Stomach smooth muscle (tissue), 2 donors: ENCODE results near the gene TNFRSF19.
"Not testable (repeated sequence)": the region's sequence is repeated elsewhere in the genome, so short reads cannot be mapped to it uniquely, and the experiment has no call there.

Experiments used
- H3K27ac ChIP-seq: one replicate; pipeline ENCODE4 v1.7.0; 2013; ENCODE audit warnings: mild to moderate bottlenecking, low read length, inconsistent platforms
- H3K27me3 ChIP-seq, 2 donors: one replicate each; pipeline ENCODE4 v1.7.0; 2013; ENCODE audit warnings: low read length in 2 of 2; ENCODE audit not compliant: insufficient read depth in 2 of 2, control insufficient read depth in 1 of 2
- H3K36me3 ChIP-seq, 2 donors: one replicate each; pipeline ENCODE4 v1.7.0; 2013; ENCODE audit warnings: low read length in 2 of 2; ENCODE audit not compliant: control insufficient read depth in 2 of 2, insufficient read depth in 2 of 2
- H3K4me1 ChIP-seq: one replicate; pipeline ENCODE4 v1.7.0; 2013; ENCODE audit warnings: low read length; ENCODE audit not compliant: control insufficient read depth, insufficient read depth
- H3K4me3 ChIP-seq, 2 donors: one replicate each; pipeline ENCODE4 v1.7.0; 2013; ENCODE audit warnings: low read length in 2 of 2
- H3K9ac ChIP-seq, 2 donors: one replicate each; pipeline ENCODE4 v1.7.0; 2013; ENCODE audit warnings: low read length in 2 of 2, mild to moderate bottlenecking in 1 of 2
- H3K9me3 ChIP-seq, 2 donors: one replicate each; pipeline ENCODE4 v1.7.0; 2013; ENCODE audit warnings: low read length in 2 of 2; ENCODE audit not compliant: control insufficient read depth in 2 of 2
- donor health status: healthy.
- donor health status: Pancreatic carcinoma.

Gene TNFRSF19

DNA sequence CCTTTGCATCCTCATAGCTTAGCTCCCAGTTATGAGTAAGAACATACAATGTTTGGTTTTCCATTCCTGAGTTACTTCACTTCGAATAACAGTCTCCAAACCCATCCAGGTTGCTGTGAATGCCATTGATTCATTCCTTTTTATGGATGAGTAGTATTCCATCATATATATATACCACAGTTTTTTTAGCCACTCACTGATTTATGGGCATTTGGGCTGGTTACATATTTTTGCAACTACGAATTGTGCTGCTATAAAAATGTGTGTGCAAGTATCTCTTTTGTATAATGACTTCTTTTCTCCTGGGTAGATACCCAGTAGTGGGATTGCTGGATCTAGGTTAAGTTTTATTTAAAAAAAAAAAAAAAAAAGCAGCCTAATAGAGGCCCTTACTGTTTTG is 14.1 kb downstream of the TNFRSF19 start:
- peaks cover 9% of the 10 kb centered on the region for H3K4me1 ChIP-seq
- H3K4me3 ChIP-seq, result no peak overlapping the region

DNA sequence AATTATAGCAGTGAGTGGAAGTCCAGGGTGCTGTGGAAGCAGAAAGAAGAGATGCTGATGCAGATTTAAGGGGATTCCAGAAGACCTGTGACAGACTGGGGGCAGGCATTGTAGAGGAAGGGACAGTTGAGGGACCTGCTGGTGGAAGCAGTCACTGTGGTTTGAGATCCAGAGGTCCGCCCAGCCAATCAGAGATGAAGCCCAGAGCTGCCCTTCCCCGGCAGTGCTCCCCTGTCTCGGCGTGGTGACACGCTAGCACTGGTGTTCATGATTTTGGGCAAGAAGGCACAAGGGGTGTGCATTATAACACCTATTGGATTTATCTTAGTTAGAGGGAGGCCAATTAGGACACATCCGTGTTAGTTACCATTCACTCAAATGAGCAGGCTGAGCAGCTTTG is 16.1 kb downstream of the TNFRSF19 start:
- Histone ChIP-seq H3K9me3 (no peaks in the 10 kb centered on the region), H3K4me1 (no peaks in the 10 kb centered on the region), H3K36me3 (no peaks in the 10 kb centered on the region), H3K4me3 (no peak overlapping the region), H3K9ac (no peak overlapping the region), H3K27ac (no peak overlapping the region), H3K27me3 (no peaks in the 10 kb centered on the region)

More for the DNA sequence above, 14.1 kb downstream of the TNFRSF19 start:
- no peaks in the 10 kb centered on the region for H3K36me3 ChIP-seq
- H3K27me3 ChIP-seq, result no peaks in the 10 kb centered on the region
- no peaks in the 10 kb centered on the region for H3K9me3 ChIP-seq
- H3K27ac ChIP-seq, result no peak overlapping the region
- no peak overlapping the region for H3K9ac ChIP-seq

DNA sequence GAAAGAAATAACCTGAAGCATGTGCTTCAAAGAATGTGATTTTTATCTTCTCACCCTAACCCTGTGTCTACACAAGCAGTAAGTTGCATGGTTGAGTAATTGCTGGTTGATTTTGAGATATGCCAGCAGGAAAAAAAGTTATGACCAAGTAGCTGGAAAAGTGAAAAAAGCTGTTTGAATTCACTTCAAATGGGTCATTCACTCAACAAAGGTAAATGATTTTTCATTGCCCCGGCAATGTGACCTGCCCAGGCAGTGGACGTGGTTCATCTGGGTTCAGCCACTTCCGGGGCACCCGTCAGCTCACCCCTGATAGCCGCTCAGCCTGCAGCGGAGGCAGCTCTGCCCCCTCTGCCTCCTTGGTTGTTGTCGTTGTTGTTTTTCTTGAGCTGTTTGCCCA is 18.5 kb downstream of the TNFRSF19 start:
- Histone ChIP-seq H3K27me3 (no peaks in the 10 kb centered on the region), H3K9me3 (no peaks in the 10 kb centered on the region), H3K4me3 (no peak overlapping the region), H3K27ac (no peak overlapping the region), H3K4me1 (no peaks in the 10 kb centered on the region), H3K36me3 (no peaks in the 10 kb centered on the region), H3K9ac (no peak overlapping the region)

DNA sequence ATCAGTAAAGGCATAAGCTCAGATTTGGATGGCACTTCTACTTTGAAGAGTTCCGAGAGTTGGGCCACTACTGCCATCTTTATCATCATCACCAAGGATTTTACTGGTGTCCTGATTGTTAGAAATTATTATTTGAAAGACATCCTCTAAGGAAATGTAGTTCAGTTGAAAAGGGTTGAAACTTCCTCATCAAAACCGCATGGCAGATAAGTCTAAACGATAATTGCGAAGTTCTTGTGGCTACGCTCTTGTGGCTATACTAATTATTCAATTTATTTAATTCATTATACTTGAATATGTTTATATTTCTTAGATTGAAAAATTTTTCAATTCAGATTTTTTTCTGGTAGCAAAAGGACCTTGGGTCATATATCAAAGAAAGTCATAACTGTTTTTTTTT is 22.4 kb downstream of the TNFRSF19 start:
- no peaks in the 10 kb centered on the region for H3K4me1 ChIP-seq
- no peak overlapping the region for H3K9ac ChIP-seq
- no peaks in the 10 kb centered on the region for H3K36me3 ChIP-seq
- H3K27me3 ChIP-seq, result peaks cover 0 to 2% of the 10 kb centered on the region in 2 donors
- H3K9me3 ChIP-seq, result no peaks in the 10 kb centered on the region
- no peak overlapping the region for H3K27ac ChIP-seq
- no peak overlapping the region for H3K4me3 ChIP-seq

DNA sequence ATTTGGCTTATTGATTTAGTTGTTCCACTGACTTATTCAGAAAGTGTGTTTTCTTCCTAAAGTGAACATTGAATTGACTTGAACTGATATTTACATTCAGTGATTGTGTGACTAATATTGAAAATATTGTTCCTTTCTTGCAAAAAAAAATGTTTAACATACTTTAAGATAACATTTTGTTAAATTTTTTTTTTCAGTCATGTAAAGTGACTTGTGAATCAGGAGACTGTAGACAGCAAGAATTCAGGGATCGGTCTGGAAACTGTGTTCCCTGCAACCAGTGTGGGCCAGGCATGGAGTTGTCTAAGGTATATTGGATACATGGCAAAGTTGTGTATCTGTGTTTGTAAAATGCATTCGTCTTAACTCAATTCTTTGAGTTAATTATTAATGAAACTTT is 22.9 kb downstream of the TNFRSF19 start:
- no peak overlapping the region for H3K9ac ChIP-seq
- H3K9me3 ChIP-seq, result no peaks in the 10 kb centered on the region
- H3K27me3 ChIP-seq, result peaks cover 0 to 2% of the 10 kb centered on the region in 2 donors
- no peaks in the 10 kb centered on the region for H3K4me1 ChIP-seq
- H3K4me3 ChIP-seq, result no peak overlapping the region
- H3K36me3 ChIP-seq, result no peaks in the 10 kb centered on the region
- H3K27ac ChIP-seq, result no peak overlapping the region

DNA sequence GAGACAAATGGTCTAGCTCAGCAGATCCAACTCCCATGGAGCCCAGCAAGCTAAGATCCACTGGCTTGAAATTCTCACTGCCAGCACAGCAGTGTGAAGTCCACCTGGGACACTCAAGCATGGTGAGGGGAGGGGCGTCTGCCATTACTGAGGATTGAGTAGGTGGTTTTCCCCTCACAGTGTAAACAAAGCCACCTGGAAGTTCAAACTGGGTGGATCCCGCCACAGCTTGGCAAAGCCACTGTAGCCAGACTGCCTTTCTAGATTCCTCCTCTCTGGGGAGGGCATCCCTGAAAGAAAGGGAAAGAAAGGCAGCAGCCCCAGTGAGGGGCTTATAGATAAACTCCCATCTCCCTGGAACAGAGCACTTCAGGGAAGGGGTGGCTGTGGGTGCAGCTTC is 24.1 kb downstream of the TNFRSF19 start:
- H3K4me3 ChIP-seq, H3K4me1 ChIP-seq, H3K36me3 ChIP-seq, H3K9ac ChIP-seq, H3K27ac ChIP-seq, H3K27me3 ChIP-seq, H3K9me3 ChIP-seq: not testable (repeated sequence)

DNA sequence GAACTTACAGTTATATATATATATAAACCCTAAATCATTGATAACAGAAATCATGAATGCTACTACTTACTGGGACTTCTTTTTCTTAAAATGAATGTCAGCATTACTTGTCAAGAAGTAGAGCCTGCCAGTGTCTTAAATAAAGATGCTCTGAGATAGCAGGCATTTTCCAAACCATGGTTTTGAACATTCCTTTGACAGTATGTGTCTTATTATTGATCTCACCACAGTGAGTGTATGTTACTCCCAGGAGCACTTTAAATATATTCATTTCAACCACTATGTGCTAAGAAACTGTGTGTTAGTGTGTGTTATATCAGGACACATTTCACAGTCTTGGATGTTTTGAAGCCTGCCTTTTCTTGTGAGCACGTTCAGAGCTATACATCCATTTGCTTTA is 28.2 kb downstream of the TNFRSF19 start:
- H3K27me3 ChIP-seq, result peaks cover 0 to 2% of the 10 kb centered on the region in 2 donors
- no peak overlapping the region for H3K4me3 ChIP-seq
- H3K9ac ChIP-seq, result no peak overlapping the region
- no peaks in the 10 kb centered on the region for H3K4me1 ChIP-seq
- no peak overlapping the region for H3K27ac ChIP-seq
- H3K9me3 ChIP-seq, result no peaks in the 10 kb centered on the region
- no peaks in the 10 kb centered on the region for H3K36me3 ChIP-seq

DNA sequence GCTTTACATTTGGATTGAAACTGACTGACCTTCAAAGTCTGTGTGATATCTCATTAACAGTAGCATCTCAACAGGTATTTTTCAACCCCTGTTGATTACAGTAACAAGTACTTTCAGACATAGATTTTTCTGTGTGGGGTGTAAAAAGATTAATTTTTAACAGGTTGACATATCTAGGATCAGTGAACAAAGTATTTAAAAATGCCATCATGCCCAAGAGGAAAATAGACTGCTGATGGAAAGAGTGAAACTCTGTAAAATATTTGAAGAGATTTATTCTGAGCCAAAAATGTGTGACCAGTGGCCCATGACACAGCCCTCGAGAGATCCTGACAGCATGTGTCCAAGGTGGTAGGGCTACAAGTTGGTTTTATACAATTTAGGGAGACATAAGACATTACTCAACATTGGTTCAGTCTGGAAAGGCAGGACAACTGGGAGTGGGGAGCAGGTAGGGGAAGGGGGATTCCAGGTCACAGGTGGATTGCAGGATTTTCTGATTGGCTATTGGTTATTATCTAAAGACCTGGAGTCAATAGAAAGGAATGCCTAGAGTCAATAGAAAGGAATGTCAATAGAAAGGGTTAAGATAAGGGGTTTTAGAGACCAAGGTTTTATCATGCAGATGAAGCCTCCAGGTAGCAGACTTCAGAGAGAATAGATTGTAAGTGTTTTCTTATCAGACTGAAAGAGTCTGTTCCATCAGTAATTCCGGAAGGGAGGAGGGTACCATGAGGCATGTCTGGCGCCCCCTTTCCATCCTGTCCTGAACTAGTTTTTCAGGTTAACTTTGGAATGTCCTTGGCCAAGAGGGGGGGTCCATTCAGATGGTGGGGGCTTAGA is 29.1 kb downstream of the TNFRSF19 start:
- Histone ChIP-seq H3K36me3 (no peaks in the 10 kb centered on the region), H3K9me3 (no peaks in the 10 kb centered on the region), H3K27me3 (no peaks in the 10 kb centered on the region), H3K27ac (no peak overlapping the region), H3K4me3 (no peak overlapping the region), H3K4me1 (no peaks in the 10 kb centered on the region), H3K9ac (no peak overlapping the region)

DNA sequence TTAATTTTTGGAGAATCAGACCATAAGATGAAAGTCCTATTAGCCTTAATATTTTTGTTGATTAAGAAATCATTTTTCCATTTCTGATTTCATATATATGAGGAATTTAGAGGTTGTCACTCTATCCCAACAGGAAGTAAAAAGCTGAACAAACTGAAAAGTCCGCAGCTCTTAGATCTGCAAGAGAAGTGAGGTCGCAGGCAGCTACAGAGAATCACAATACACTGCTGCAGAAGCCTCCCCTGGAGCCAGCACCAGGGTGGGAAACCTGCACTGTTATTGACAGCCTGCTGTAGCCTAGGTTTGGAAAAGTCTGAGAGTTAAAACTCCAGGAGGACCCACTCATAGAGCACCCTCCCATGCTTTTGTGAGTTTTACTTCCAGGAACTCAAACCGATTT is 29.9 kb downstream of the TNFRSF19 start:
- Histone ChIP-seq H3K9ac (no peak overlapping the region), H3K4me3 (no peak overlapping the region), H3K27me3 (no peaks in the 10 kb centered on the region), H3K27ac (no peak overlapping the region), H3K4me1 (no peaks in the 10 kb centered on the region), H3K9me3 (no peaks in the 10 kb centered on the region), H3K36me3 (no peaks in the 10 kb centered on the region)

DNA sequence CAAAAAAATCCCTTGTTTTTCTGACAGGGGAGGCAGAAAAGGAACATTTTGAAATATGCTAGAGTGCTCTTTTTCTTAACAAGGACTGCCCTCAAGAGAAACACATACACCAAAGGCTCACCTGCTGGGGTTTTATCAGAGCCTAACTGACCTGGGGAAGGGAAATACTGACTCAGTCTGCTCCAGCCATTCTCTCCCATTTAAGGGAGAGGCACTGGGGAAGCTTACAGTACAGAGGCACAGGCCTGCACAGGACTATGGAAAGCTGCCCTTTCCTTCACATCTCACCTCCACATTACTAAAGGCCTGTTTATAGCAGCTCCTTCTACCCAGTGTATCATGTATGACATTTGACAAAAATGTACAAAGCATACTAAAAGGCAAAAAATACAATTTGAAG is 30.3 kb downstream of the TNFRSF19 start:
- no peaks in the 10 kb centered on the region for H3K9me3 ChIP-seq
- H3K9ac ChIP-seq, result no peak overlapping the region
- H3K4me3 ChIP-seq, result no peak overlapping the region
- H3K4me1 ChIP-seq, result no peaks in the 10 kb centered on the region
- no peaks in the 10 kb centered on the region for H3K36me3 ChIP-seq
- H3K27ac ChIP-seq, result no peak overlapping the region
- no peaks in the 10 kb centered on the region for H3K27me3 ChIP-seq

DNA sequence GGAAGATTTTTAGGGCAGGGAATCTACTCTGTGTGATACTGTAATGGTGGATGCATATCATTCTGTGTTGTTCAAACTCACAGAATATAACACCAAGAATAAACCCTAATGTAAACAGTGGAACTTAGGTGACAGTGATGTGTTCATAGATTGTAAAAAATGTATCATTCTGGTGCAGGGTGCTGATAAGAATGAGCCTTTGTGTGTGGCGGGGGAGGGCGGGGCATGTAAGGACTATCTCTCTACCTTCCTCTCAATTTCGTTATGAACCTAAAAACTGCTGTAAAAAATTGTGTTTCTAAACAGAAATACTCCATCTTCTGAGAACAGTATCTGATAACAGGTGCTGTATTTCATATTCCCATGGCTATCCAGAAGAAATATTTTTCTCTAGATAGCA is 35.6 kb downstream of the TNFRSF19 start:
- Histone ChIP-seq H3K4me1 (peaks cover under 1% of the 10 kb centered on the region), H3K36me3 (no peaks in the 10 kb centered on the region), H3K9me3 (no peaks in the 10 kb centered on the region), H3K27me3 (no peaks in the 10 kb centered on the region), H3K27ac (no peak overlapping the region), H3K9ac (no peak overlapping the region), H3K4me3 (no peak overlapping the region)
